Right lobe of liver (tissue), 4 donors: ENCODE data around the gene IGF1R.

Experiments used
- POLR2A ChIP-seq: fragments of 450-650 bp; IDR thresholded peaks from one replicate; pipeline ENCODE4 v1.6.1; 2017; ENCODE audit warnings: antibody characterized with exemption, mild to moderate bottlenecking
- TF ChIP-seq, protein P1 (sequence below), 4 donors: fragments of 200-600 bp in 3 of 4; fragments of 450-650 bp in 1 of 4; IDR thresholded peaks; one replicate each; pipeline versions ENCODE4 v1.5.1 to v1.8.0; 2016 to 2022; ENCODE audit warnings: antibody characterized with exemption in 4 of 4, mild to moderate bottlenecking in 2 of 4
- donor health status: DM: no; HTN: no; CAD: no.
- donor health status: DM: no; HTN: no; CAD: no.
- donor health status: DM: no; HTN: yes; CAD: no.

DNA sequence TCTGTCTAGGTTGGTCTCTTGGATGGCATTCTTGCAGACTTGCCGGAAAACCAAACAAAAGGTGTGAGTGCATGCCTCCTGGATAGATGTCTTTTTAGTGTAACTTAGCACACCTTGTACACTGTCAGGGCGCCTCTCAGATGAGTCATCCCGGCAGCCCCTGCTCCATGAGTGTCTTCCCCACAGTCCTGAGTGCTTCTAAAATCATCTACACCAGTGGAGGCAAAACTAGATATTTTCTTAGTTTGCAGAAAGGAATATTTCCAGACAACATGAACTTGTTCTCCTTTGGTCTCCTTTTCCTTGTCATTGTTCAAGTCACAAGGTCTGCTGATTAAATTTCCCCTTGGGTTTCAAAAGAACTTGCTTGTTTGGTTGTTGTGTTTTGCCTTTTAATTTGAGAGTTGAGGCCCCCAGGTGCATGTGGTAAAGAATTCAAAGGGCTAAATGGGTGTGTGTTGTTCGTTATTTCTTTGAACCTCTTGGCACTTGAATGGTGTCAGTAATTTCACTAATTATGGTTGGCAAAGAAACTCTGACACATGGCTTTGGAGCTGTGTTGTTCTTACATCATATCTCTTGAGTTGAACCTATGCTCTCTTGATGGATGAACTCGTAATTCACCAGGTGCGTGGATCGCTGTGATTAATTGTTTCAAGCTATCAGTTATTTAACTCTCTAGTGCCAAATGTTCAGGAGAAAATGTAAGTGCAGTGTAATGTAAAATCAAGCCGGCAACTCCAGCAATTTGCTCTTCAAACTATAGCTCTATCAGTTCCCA, 98.2 kb downstream of the IGF1R start:
- no peak for TF ChIP-seq POLR2A
- TF ChIP-seq, protein P1, sequence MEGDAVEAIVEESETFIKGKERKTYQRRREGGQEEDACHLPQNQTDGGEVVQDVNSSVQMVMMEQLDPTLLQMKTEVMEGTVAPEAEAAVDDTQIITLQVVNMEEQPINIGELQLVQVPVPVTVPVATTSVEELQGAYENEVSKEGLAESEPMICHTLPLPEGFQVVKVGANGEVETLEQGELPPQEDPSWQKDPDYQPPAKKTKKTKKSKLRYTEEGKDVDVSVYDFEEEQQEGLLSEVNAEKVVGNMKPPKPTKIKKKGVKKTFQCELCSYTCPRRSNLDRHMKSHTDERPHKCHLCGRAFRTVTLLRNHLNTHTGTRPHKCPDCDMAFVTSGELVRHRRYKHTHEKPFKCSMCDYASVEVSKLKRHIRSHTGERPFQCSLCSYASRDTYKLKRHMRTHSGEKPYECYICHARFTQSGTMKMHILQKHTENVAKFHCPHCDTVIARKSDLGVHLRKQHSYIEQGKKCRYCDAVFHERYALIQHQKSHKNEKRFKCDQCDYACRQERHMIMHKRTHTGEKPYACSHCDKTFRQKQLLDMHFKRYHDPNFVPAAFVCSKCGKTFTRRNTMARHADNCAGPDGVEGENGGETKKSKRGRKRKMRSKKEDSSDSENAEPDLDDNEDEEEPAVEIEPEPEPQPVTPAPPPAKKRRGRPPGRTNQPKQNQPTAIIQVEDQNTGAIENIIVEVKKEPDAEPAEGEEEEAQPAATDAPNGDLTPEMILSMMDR (IDR thresholded peaks at IDR 0.05) = no peak
